ENCODE measurements around the gene KCNN1.
A peak's percentile ranks its signal among the peaks of the same experiment; 100 is the strongest.

Gene KCNN1

DNA sequence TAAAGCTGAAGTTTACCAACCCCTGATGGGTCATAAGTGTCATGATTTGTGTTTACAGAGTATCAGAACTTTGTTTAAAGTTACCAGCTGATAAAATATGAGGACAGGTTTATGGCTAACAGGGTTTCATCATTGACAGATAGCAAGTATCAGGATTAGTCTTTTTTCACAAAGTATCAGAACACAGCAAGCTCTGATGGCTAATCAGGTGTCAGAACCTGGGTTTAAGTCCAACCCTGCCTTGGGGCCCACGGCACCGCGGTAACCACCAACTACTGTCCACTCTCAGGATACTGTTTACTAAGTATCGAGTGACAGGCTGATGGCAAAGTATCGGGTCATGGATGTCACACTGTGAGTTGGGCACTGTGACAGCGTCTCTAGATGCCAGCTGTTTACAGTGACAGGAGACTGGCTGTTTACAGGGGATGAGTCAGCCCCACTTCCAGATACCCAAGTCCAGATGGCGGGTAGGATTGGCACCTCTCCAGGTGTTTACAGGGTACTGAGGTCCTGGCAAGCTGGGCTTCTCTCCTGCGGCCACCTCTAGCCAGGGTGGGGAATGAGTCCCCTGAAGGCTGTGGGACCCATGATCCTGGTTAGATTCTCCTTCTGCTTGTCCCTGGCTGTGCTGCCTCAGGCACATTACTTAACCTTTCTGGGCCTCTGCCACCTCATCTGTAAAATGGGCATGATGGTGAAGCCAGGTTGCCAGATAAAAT lies 62.9 kb downstream of the KCNN1 start (continued):
- peak; percentile 58; the same call in 1 of the 2 replicates for TF ChIP-seq ZSCAN30 (tag by site-specific recombination; IDR thresholded peaks at IDR 0.05)
- TF ChIP-seq SP7 (tag by site-specific recombination; IDR thresholded peaks at IDR 0.05): peak; percentile 55
- TF ChIP-seq ZNF114 (tag by site-specific recombination; IDR thresholded peaks at IDR 0.05): no peak
- peak; percentile 81 for TF ChIP-seq ZNF629 (tag by site-specific recombination; IDR thresholded peaks at IDR 0.05)
- TF ChIP-seq ZSCAN16 (tag by site-specific recombination; IDR thresholded peaks at IDR 0.05): no peak
- 0 out of 2 replicates have a peak, but pooled peaks have one; percentile 7 for TF ChIP-seq SP3 (tag by site-specific recombination; IDR thresholded peaks at IDR 0.05)
- TF ChIP-seq ZNF366 (tag by site-specific recombination; conservative IDR thresholded peaks at IDR 0.05): peak; percentile 62
- no peak for TF ChIP-seq ZNF280D (tag by site-specific recombination; IDR thresholded peaks at IDR 0.05)
- no peak for TF ChIP-seq ZNF843 (tag by site-specific recombination; IDR thresholded peaks at IDR 0.05)
- TF ChIP-seq, protein P1, sequence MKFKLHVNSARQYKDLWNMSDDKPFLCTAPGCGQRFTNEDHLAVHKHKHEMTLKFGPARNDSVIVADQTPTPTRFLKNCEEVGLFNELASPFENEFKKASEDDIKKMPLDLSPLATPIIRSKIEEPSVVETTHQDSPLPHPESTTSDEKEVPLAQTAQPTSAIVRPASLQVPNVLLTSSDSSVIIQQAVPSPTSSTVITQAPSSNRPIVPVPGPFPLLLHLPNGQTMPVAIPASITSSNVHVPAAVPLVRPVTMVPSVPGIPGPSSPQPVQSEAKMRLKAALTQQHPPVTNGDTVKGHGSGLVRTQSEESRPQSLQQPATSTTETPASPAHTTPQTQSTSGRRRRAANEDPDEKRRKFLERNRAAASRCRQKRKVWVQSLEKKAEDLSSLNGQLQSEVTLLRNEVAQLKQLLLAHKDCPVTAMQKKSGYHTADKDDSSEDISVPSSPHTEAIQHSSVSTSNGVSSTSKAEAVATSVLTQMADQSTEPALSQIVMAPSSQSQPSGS (tag by site-specific recombination; IDR thresholded peaks at IDR 0.05; ENCODE audit: low read depth): no peak
- peak; percentile 82 for TF ChIP-seq ZNF10 (tag by site-specific recombination; IDR thresholded peaks at IDR 0.05)
- TF ChIP-seq ZNF426 (tag by site-specific recombination; IDR thresholded peaks at IDR 0.05): no peak
- TF ChIP-seq, protein P2, sequence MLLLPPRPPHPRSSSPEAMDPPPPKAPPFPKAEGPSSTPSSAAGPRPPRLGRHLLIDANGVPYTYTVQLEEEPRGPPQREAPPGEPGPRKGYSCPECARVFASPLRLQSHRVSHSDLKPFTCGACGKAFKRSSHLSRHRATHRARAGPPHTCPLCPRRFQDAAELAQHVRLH (tag by site-specific recombination; IDR thresholded peaks at IDR 0.05): peak; percentile 67; the same call in 1 of the 2 replicates
- TF ChIP-seq KLF8 (tag by site-specific recombination; IDR thresholded peaks at IDR 0.05): no peak
- 0 out of 2 replicates have a peak, but pooled peaks have one; percentile 23 for TF ChIP-seq ZEB2 (tag by site-specific recombination; IDR thresholded peaks at IDR 0.05)
- no peak for TF ChIP-seq ZBTB17 (tag by site-specific recombination; IDR thresholded peaks at IDR 0.05)
- no peak for TF ChIP-seq ZNF555 (tag by site-specific recombination; conservative IDR thresholded peaks at IDR 0.05)
- TF ChIP-seq YY2 (tag by site-specific recombination; IDR thresholded peaks at IDR 0.05): 0 out of 2 replicates have a peak, but pooled peaks have one; percentile 21
- 0 out of 2 replicates have a peak, but pooled peaks have one; percentile 32 for TF ChIP-seq ZNF501 (tag by site-specific recombination; IDR thresholded peaks at IDR 0.05)
- TF ChIP-seq ZNF274 (IDR thresholded peaks at IDR 0.05; ENCODE audit: low read length): no peak
- no peak for TF ChIP-seq ZNF274 (tag by site-specific recombination; IDR thresholded peaks at IDR 0.05; ENCODE audit: borderline replicate concordance)
- TF ChIP-seq, protein P3, sequence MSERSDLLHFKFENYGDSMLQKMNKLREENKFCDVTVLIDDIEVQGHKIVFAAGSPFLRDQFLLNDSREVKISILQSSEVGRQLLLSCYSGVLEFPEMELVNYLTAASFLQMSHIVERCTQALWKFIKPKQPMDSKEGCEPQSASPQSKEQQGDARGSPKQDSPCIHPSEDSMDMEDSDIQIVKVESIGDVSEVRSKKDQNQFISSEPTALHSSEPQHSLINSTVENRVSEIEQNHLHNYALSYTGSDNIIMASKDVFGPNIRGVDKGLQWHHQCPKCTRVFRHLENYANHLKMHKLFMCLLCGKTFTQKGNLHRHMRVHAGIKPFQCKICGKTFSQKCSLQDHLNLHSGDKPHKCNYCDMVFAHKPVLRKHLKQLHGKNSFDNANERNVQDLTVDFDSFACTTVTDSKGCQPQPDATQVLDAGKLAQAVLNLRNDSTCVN (tag by site-specific recombination; optimal IDR thresholded peaks at IDR 0.05): no peak
- no peak for TF ChIP-seq INSM2 (tag by site-specific recombination; IDR thresholded peaks at IDR 0.05)
- TF ChIP-seq, protein P4, sequence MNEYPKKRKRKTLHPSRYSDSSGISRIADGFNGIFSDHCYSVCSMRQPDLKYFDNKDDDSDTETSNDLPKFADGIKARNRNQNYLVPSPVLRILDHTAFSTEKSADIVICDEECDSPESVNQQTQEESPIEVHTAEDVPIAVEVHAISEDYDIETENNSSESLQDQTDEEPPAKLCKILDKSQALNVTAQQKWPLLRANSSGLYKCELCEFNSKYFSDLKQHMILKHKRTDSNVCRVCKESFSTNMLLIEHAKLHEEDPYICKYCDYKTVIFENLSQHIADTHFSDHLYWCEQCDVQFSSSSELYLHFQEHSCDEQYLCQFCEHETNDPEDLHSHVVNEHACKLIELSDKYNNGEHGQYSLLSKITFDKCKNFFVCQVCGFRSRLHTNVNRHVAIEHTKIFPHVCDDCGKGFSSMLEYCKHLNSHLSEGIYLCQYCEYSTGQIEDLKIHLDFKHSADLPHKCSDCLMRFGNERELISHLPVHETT (tag by site-specific recombination; IDR thresholded peaks at IDR 0.05): 0 out of 2 replicates have a peak, but pooled peaks have one; percentile 56
- TF ChIP-seq ZNF112 (tag by site-specific recombination; IDR thresholded peaks at IDR 0.05): no peak
- TF ChIP-seq HOXA7 (CRISPR knock-in tag; IDR thresholded peaks at IDR 0.05; ENCODE audit: borderline replicate concordance): no peak
- TF ChIP-seq AEBP2 (tag by site-specific recombination; IDR thresholded peaks at IDR 0.05; ENCODE audit: borderline replicate concordance): no peak
- TF ChIP-seq KLF1 (tag by site-specific recombination; IDR thresholded peaks at IDR 0.05): no peak
- TF ChIP-seq ZNF248 (tag by site-specific recombination; IDR thresholded peaks at IDR 0.05): no peak

All from HEK293 (cell line).